Measurements from ENCODE around the gene RBL2. TPM values are rescaled to one million over a fixed set of nuclear protein-coding genes. Genes with fewer than 3 reads are reported as not detected.

RBL2 gene
- total RNA-seq, 1 donor from 2014 or later = 99.5 TPM

GRCh38 chr16:53453928-53454327, 19.7 kb downstream of the RBL2 start:
- Mint-ChIP-seq H3K4me3 (no peak overlapping the region), H3K9me3 (no peaks in the 10 kb centered on the region), H3K36me3 (ENCODE audit: low read depth) (peaks cover 58% of the 10 kb centered on the region), H3K27me3 (no peaks in the 10 kb centered on the region), H3K27ac (no peak overlapping the region), H3K4me1 (peaks cover 42% of the 10 kb centered on the region)
- ChIA-PET CTCF (no interaction called here), POLR2A (no interaction called here)
- TF ChIP-seq CTCF (IDR thresholded peaks at IDR 0.05) = no peak
- ATAC-seq (ENCODE audit: low read depth) = no peak
- intact Hi-C loops (cut with micrococcal nuclease) = loop anchor here (10.0 kb wide), 2 partner anchors 139 to 229 kb away; no protein-coding TSS in a partner anchor
- DNase-seq = no peak

- ChIA-PET CTCF (interaction anchor here (1.3 kb wide), 1 partner anchor 53 kb away, joined by 3 read pairs; no protein-coding TSS in a partner anchor), POLR2A (no interaction called here)
- no peaks in the 10 kb centered on the region for H3K27me3 Mint-ChIP-seq
- intact Hi-C loops (cut with micrococcal nuclease) = loop anchor here (10.0 kb wide), 2 partner anchors 142 to 232 kb away; no protein-coding TSS in a partner anchor
- peaks cover 28% of the 10 kb centered on the region for H3K4me1 Mint-ChIP-seq
- H3K36me3 Mint-ChIP-seq (ENCODE audit: low read depth) = peaks cover 69% of the 10 kb centered on the region
- no peak for ATAC-seq (ENCODE audit: low read depth)
- TF ChIP-seq CTCF (IDR thresholded peaks at IDR 0.05) = no peak
- H3K4me3 Mint-ChIP-seq = no peak overlapping the region
- no peak for DNase-seq
- no peak overlapping the region for H3K27ac Mint-ChIP-seq
- H3K9me3 Mint-ChIP-seq = no peaks in the 10 kb centered on the region
Observed at GRCh38 chr16:53456625-53457024, 22.4 kb downstream of the RBL2 start.

GRCh38 chr16:53457670-53458069, 23.4 kb downstream of the RBL2 start:
- POLR2A ChIA-PET = interaction anchor here (1.2 kb wide), 1 partner anchor 23 kb away, joined by 12 read pairs; the partner anchor contains the start of gene RBL2
- DNase-seq (no peak), ATAC-seq (ENCODE audit: low read depth) (peak; percentile 92)
- peak overlapping the region; percentile 50 for H3K4me3 Mint-ChIP-seq
- H3K27ac Mint-ChIP-seq = peak overlapping the region; percentile 57
- no peaks in the 10 kb centered on the region for H3K27me3 Mint-ChIP-seq
- TF ChIP-seq CTCF (IDR thresholded peaks at IDR 0.05) = no peak
- H3K9me3 Mint-ChIP-seq = no peaks in the 10 kb centered on the region
- H3K36me3 Mint-ChIP-seq (ENCODE audit: low read depth) = peaks cover 72% of the 10 kb centered on the region
- H3K4me1 Mint-ChIP-seq = peaks cover 28% of the 10 kb centered on the region
- CTCF ChIA-PET = interaction anchor here (1.3 kb wide), 1 partner anchor 52 kb away, joined by 3 read pairs; no protein-coding TSS in a partner anchor
- intact Hi-C loops (cut with micrococcal nuclease) = loop anchor here (10.0 kb wide), 2 partner anchors 143 to 233 kb away; no protein-coding TSS in a partner anchor

GRCh38 chr16:53458635-53459034, 24.4 kb downstream of the RBL2 start:
- peaks cover 71% of the 10 kb centered on the region for H3K36me3 Mint-ChIP-seq (ENCODE audit: low read depth)
- POLR2A ChIA-PET = no interaction called here
- no peaks in the 10 kb centered on the region for H3K27me3 Mint-ChIP-seq
- TF ChIP-seq CTCF (IDR thresholded peaks at IDR 0.05) = no peak
- ATAC-seq (ENCODE audit: low read depth) (no peak), DNase-seq (no peak)
- CTCF ChIA-PET = no interaction called here
- H3K27ac Mint-ChIP-seq = no peak overlapping the region
- intact Hi-C loops (cut with micrococcal nuclease) = loop anchor here (10.0 kb wide), 2 partner anchors 144 to 234 kb away; no protein-coding TSS in a partner anchor
- no peaks in the 10 kb centered on the region for H3K9me3 Mint-ChIP-seq
- H3K4me1 Mint-ChIP-seq = peaks cover 28% of the 10 kb centered on the region
- no peak overlapping the region for H3K4me3 Mint-ChIP-seq

GRCh38 chr16:53465606-53466280, 31.5 kb downstream of the RBL2 start:
- ChIA-PET POLR2A (no interaction called here), CTCF (no interaction called here)
- Mint-ChIP-seq H3K36me3 (ENCODE audit: low read depth) (peaks cover 63% of the 10 kb centered on the region), H3K27ac (no peak overlapping the region), H3K4me3 (no peak overlapping the region), H3K9me3 (no peaks in the 10 kb centered on the region), H3K27me3 (no peaks in the 10 kb centered on the region), H3K4me1 (no peaks in the 10 kb centered on the region)
- intact Hi-C loops (cut with micrococcal nuclease) = no loop called here
- TF ChIP-seq CTCF (IDR thresholded peaks at IDR 0.05) = no peak
- DNase-seq = no peak
- ATAC-seq (ENCODE audit: low read depth) = no peak
